HFFc6 (cell line): ENCODE measurements around the gene FADS6. TPM values are rescaled to one million over a fixed set of nuclear protein-coding genes. Genes with fewer than 3 reads are reported as not detected.
A peak's percentile ranks its signal among the peaks of the same experiment; 100 is the strongest.

Source experiments
- DNase-seq: peaks from one replicate; pipeline ENCODE4 v3.0.0-alpha.2; 2018
- H3K27ac Mint-ChIP-seq: 2 replicates; pipeline ENCODE4 v1.8.0; 2020; ENCODE audit warnings: mild to moderate bottlenecking, mixed read lengths
- H3K27me3 Mint-ChIP-seq: 2 replicates; pipeline ENCODE4 v1.8.0; 2021; ENCODE audit warnings: mild to moderate bottlenecking, moderate library complexity, mixed read lengths; ENCODE audit not compliant: insufficient read depth
- H3K36me3 Mint-ChIP-seq: 2 replicates; pipeline ENCODE4 v1.8.0; 2021; ENCODE audit warnings: low read depth, mixed read lengths
- H3K4me1 Mint-ChIP-seq: 2 replicates; pipeline ENCODE4 v1.8.0; 2020; ENCODE audit warnings: low read depth, mixed read lengths
- H3K4me3 Mint-ChIP-seq: 2 replicates; pipeline ENCODE4 v1.8.0; 2020; ENCODE audit warnings: mild to moderate bottlenecking, moderate library complexity, mixed read lengths
- H3K9me3 Mint-ChIP-seq: 2 replicates; pipeline ENCODE4 v1.8.0; 2020; ENCODE audit warnings: mild to moderate bottlenecking, mixed read lengths
- CTCF ChIP-seq: fragments of 200-600 bp; sonication (generic); IDR thresholded peaks from 2 replicates; pipeline ENCODE4 v1.5.0; 2021; ENCODE audit warnings: antibody characterized with exemption, mild to moderate bottlenecking
- total RNA-seq, 6 experiments: library from RNA; stranded (reverse); fragmentation: NEBNext Ultra II Directional; extraction: Animal tissue kit (Norgen Biotek cat#: 25700); gene quantifications; 2 replicates in 1 of 6; 3 replicates in 5 of 6; pipeline ENCODE4 v1.2.3, GENCODE V29; 2021

FADS6 gene
- total RNA-seq, 6 experiments from 2014 or later: not detected

DNA sequence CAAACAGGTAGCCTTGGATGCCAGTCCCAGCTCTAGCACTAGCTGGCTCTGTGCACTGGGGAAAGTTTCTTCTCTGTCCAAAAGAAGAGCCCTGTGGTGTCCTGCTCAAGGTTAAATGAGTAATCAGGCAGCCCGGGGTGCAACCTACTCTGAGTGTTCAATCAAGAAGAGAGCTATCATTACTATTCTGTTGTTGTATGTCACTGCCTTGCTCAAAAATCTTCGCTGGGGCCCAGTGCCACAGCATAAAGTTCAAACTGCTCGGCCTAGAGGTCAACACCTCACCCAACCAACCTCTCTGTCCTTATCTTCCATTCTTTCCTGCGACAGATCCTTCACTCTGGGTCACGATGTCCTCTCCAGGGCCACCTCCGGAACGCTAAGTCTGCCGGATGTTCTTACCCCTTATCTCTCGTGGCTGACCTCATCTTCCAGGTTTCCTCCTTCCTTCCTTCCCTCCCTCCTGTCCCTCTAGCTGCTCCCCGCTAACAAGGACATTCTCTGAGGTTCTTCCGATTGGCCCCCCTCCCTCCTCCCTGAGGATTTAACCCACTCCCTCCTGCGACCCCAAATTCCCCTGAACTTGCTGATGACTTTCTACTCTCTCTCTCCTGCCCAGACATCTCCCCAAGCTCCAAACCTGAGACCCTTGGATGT, 25.1 kb downstream of the FADS6 start:
- peaks cover 43% of the 10 kb centered on the region for H3K4me1 Mint-ChIP-seq
- H3K9me3 Mint-ChIP-seq: no peaks in the 10 kb centered on the region
- H3K36me3 Mint-ChIP-seq: peaks cover 23% of the 10 kb centered on the region
- no peak for DNase-seq
- no peak overlapping the region for H3K27ac Mint-ChIP-seq
- H3K27me3 Mint-ChIP-seq: peaks cover 2% of the 10 kb centered on the region; the same call in 1 of the 2 replicates
- no peak overlapping the region for H3K4me3 Mint-ChIP-seq
- TF ChIP-seq CTCF: no peak

DNA sequence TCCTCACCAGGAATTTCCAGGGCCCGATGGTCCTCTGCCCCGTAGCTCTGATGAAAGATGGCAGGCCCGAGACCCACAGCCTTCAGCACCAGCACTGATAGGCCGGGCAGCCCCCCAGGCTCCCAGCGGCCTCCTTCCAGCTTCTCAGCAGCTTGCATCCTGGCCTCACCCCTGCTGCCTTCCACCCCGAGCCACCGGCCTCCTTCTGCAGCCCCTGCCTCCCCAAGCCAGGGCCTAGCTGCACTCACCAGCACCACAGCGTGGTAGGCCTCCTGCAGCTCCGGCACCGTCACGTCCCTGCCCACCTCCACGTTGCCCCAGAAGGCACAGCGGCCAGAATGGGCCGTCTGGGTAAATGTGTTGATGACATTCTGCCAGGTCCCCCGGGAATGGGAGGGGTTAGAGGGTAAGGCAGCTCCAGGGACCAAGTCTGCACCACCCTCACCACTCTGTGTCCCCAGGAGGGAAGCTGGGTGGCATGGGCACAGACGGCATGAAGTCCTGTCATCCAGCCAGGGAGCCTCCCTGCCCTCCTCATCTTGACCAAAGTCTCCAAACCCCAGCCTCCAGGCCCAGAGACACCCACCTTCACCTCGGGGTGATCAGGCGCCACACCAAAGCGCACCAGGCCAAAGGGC, 27.1 kb downstream of the FADS6 start:
- H3K9me3 Mint-ChIP-seq: no peaks in the 10 kb centered on the region
- H3K36me3 Mint-ChIP-seq: peaks cover 18% of the 10 kb centered on the region
- TF ChIP-seq CTCF: no peak
- H3K27me3 Mint-ChIP-seq: peaks cover 7% of the 10 kb centered on the region
- DNase-seq: no peak
- H3K4me1 Mint-ChIP-seq: peaks cover 31% of the 10 kb centered on the region
- H3K4me3 Mint-ChIP-seq: no peak overlapping the region
- no peak overlapping the region for H3K27ac Mint-ChIP-seq

GRCh38 chr17:74865504-74866197, 27.8 kb downstream of the FADS6 start:
- TF ChIP-seq CTCF: no peak
- Mint-ChIP-seq H3K36me3 (peaks cover 14% of the 10 kb centered on the region), H3K4me3 (no peak overlapping the region), H3K4me1 (peaks cover 24% of the 10 kb centered on the region), H3K27ac (no peak overlapping the region), H3K27me3 (peaks cover 12% of the 10 kb centered on the region), H3K9me3 (no peaks in the 10 kb centered on the region)
- DNase-seq: no peak

GRCh38 chr17:74864866-74865395, 28.5 kb downstream of the FADS6 start:
- peak; percentile 45 for DNase-seq
- Mint-ChIP-seq H3K27me3 (peaks cover 16% of the 10 kb centered on the region), H3K9me3 (no peaks in the 10 kb centered on the region), H3K4me3 (no peak overlapping the region), H3K36me3 (peaks cover 14% of the 10 kb centered on the region), H3K4me1 (peaks cover 19% of the 10 kb centered on the region), H3K27ac (peak overlapping the region; percentile 31)
- TF ChIP-seq CTCF: peak; percentile 96

- no peak for TF ChIP-seq CTCF
- H3K27ac Mint-ChIP-seq: no peak overlapping the region
- H3K9me3 Mint-ChIP-seq: no peaks in the 10 kb centered on the region
- peaks cover 14% of the 10 kb centered on the region for H3K36me3 Mint-ChIP-seq
- H3K4me1 Mint-ChIP-seq: peaks cover 19% of the 10 kb centered on the region
- DNase-seq: no peak
- H3K4me3 Mint-ChIP-seq: no peak overlapping the region
- peaks cover 17% of the 10 kb centered on the region for H3K27me3 Mint-ChIP-seq
Observed at GRCh38 chr17:74864297-74864865, 29.1 kb downstream of the FADS6 start.
